Measurements from ENCODE around the gene PRICKLE2.
A peak's percentile ranks its signal among the peaks of the same experiment; 100 is the strongest.

Gene PRICKLE2

DNA sequence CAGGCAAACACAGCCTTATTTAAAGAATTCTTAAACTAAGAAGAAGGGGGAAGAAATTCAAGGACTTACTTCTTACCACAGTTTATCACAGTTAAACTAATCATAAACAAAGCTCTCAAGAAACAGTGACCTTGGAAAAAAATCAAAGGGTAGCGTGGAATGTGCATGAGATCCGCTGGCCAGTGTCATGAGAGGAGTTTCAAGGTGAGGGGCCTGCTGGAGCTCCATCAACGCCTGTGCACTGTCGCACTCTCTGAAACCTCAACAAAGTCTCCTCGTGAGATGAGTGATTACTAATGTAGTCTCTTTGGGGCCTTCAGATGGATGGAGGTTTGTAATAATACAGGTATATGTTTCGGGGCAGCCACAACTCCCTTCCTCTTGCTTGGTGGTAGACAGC lies 28.4 kb upstream of the PRICKLE2 start:
- no peak for DNase-seq

DNA sequence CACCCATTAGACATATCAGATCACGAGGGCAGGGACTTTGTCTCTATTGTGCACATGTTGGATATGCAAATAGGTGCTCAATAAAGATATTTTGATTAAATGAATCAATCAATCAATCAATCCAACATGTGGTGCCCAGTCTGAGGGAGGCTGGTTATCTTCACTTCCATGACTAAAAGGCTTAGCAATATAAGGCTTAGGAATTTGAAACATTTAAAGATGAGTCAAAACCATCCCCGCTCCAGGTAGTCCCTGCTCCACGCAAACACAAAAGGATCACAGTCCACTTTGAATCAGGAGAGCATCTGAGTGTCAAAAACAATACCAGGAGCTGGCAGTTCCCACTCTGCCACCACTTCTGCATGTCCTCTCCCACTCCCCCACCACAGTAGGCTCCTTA lies 25.8 kb upstream of the PRICKLE2 start:
- no peak for DNase-seq

DNA sequence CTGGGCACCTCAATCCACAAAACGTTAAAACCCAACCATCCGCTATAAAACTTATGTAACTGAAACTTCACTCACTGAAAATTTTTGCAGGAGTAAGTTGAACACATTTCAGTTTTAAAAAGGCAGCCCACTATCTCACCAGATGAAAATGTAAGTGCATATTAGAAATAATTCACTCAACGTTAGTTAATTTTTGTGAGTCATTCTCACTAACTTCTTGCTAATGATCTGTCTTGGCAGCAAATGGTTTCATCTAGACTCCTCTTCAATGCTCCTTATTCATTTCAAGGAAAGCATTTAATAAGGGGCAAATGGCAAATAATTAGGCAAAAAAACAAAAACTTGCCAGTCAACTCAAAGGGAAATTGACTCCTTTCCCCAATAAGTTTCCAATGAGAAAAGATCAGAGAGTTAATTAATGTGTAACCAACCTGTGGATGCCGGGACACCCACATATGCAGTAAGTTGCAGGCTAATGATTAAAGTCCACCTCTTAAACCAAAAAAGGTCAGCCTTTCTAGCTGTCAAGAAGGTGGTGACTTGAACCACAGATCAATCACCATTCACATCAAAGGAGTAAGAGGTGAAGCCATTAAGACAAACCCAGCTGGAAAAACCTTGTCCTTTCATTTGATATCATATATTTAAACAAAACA lies 22.9 kb upstream of the PRICKLE2 start:
- no peak for DNase-seq

DNA sequence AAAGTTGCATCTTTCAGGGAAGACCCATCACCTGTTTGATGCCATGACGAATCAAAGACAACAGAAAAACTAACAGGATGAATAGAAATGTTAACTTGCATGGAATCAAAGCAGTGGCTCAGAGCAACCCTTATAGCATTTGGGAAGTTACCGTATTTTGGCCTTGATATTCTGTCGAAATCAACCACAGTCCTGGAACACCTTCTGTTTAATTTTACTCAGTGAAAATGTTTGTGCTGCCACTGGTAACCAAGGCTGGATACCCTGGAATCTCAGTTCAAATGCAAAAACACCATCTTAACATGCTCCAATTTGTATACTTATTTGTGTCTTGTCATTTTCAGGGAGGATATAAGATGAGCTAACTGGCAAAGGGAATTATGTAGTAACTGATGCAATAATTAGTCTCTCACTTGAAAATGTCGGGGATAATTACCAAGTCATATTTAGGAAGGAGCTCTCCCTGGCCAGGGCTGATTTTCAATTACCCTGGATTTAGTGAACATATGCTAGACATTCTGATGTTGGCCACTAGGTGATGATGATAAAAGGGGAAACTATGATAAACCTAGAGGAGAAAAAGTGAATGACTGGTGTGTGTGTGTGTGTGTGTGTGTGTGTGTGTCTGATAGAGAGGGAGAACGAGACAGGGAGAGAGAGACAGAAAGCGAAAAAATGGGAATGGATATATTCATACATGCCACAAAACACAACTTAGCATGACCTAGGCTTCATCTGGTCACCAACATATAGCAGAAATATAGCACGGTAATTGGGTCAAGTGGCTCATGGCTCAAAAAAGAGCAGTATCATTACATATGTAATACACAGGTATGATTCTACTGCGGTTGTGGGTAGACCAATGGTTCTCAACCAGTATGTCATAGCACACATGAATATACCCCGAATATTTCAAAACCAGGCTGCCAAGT lies 19.0 kb upstream of the PRICKLE2 start:
- peak; percentile 29 for DNase-seq

DNA sequence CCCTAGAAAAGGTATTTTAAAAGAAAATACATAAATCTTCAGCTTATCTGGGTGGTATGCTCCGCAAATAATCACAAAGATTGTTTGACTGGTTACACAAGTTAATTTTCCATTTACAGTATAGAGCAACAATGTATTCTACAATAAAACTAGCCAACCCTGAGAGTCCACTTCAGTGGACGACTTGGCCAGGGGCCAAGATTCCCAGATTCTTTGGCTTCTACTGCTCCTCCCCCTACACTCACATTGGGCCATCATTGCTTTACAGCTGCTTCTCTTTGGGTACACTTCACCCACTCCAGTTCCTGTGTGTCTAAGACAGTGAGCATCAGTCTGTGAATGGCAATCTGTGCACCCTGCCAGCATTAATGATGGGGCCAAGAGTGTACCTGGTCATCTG lies 17.2 kb upstream of the PRICKLE2 start:
- peak; percentile 32 for DNase-seq

DNA sequence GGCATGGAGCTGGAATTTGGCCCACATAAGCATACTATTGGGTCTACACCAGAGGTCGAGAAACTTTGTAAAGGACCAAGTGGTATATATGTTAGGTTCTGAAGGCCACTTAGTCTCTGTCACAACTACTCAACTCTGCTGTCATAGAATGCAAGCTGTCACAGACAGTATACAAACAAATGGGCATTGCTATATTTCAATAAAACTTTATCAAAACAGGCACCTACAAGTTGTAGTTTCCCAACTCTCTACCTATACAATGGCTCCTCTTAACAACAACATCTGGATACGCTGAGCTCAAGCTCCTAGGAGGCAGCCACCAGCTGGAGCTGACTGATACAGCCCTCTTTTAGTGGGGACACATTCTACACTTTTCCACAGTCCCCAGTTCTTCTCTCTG lies 15.7 kb upstream of the PRICKLE2 start:
- no peak for DNase-seq

DNA sequence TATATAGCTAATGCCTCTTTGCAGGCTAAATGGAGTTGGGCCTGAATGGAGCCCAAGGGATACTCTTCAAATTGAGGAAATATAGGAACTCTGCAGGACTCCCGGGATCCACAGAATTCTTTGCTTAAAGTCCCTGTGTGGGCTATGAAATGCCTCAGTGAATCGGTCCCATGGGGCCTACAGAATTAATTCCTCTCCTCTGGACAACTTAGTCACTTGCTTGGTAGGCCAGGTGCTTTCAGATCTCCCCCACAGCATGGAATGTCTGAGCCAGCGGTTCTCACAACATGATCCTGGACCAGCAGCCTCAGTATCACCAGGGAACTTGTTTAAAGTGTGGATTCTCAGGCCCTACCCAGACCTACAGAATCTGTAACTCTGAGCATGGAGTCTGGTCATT lies 15.1 kb upstream of the PRICKLE2 start:
- peak; percentile 67 for DNase-seq

DNA sequence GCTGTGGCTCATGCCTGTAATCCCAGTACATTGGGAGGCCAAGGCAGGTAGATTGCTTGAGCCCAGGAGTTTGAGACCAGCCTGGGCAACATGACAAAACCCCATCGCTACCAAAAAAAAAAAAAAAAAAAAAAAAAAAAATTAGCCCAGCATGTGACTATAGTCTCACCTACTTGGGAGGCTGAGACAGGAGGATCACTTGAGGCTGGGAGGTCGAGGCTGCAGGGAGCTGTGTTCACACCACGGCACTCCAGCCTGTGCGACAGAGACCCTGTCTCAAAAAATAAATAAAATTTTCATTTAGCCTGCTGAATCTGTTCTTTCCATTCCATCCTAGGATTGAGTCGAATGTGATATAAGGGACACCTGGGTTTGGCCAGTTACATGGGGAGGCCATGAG lies 14.6 kb upstream of the PRICKLE2 start:
- DNase-seq: no peak

DNA sequence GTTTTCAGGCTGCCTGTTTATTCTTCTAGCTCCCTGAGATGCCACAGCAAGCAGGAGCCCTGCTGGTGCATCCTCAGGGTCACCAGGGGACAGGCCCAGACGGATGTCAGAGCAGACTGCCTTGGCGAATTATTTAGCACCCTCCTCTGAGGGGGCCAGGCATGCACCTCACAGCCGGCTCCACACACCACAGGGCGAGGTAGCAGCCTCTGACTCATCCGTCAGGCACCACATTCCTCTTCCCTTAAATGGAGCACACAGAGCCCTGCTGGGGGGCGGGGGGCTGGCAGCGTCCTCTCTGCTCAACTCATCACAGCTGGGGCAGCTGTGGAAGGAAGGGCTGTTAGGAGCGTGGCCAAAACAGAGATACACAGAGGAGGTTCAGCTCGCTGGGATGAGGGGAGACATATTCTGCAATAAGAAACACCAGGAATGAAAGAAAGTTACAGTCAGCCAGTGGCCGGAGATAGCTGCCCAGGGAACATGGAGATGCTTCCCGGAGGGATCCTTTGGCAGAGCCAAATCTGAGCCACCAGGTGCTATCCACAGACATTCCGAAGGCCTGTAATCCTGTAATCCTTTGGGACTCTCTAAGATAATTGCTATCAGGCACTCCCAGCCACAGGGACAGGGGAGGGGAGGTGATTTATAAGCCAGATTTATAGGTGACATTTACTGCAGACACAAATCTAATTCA lies 13.9 kb upstream of the PRICKLE2 start:
- peak; percentile 99 for DNase-seq

DNA sequence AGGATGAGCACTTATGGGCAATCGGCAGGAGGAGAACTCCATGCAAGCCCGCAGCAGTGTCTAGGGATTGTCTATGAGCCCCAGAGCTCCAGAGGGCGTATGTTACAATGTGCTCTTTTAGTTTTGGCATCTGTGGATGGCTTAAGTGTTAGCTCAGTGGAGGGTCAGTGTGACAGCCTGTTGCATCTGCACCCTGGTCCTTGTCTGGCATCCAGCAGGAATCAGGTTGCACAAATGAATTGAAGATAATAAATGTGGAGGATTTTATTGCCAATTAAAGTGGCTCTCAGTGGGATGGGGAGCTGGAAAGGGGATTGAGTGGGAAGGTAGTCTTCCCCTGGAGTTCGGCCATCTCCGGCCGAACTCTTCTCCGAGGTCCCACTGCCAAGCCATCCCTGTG lies 11.8 kb upstream of the PRICKLE2 start:
- DNase-seq: no peak

DNA sequence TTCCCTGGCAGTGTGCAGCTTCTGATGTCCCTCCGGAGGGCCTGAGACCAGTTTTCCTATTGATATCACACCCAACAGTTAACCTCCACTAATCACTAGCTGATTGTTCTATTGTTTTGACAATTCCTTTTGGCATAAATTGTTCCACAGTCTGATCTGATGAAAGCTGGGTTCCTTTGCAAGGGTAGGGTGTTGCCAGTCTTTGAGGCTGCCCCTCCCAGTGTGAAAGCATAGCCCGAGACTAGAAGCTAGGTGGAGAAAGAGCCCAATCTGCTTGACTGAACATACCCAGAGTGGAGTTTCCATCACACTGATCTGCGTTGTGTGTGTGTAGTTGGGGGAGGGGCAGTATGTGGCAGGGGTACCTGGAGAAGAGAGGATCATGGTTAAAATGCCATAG lies 10.3 kb upstream of the PRICKLE2 start:
- DNase-seq: no peak

DNA sequence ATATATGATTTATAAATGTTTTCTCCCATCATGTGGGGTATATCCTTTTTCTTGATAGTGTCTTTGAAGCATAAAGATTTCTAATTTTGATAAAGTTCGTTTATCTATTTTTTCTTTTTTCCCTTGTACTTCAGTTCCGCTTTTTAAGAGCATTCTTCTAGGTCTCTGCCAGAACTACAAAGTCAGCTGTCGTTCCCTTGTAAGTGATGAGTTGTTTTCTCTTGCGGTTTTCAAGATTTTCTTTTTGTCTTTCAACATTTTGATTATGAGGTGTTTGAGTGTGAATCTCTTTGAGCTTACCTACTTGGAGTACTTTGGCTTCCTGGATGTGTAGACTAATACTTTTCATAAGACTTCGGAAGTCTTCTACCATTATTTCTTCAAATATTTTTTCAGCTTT lies 9.3 kb upstream of the PRICKLE2 start:
- DNase-seq: no peak

DNA sequence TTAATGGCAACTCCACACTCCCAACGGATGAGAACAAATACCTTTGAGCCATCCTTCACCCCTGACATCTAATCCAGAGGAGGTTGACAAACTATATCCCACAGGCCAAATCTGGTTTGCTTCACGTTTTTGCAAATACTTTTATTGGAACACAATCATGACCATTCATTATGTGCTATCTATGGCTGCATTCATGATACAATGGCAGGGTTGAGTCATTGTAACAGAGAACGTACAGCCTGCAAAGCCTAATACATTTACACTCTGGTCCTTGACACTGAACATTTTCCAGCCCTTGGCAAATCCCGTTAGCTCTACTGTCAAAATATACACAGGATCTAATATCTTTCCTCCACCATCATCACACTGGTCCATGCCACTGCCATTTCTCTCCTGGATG lies 7.6 kb upstream of the PRICKLE2 start:
- DNase-seq: no peak

DNA sequence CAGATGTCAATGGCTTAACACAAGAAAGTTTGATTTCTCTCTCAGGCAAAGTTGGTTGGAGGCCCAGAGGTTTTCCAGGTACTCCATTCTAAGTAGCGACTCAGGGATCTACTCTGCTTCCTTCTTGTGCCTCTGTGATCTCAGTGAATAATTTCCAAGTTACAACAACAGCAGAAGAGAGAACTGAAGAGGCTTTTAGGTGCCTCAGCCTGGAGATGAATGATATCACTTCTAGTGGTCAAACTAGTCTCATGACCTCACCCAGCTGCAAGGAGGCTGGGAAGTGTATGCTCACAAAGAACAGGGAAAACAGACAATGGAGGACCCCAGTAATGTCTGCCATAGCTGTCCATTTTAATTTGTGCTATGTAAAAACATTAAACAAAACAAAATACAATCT lies 4.6 kb upstream of the PRICKLE2 start:
- peak; percentile 34 for DNase-seq

DNA sequence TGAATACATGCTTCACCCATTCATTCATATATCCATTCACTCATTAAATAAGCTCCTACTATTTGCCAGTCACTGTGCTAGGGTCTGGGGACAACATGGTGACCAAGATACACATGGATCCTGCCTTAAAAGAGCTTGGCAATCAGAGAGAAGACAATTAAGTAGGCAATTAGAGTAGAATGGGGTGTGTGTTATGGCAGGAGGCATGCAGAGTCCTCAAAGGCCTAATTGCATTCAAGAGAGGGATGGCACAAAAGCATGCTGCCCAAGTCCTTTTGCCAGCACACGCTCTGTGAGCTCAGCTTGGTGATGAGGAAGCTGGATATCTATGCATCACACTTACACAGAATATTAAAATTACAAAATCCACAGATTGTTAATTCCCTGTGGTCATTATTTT lies 2.8 kb upstream of the PRICKLE2 start:
- DNase-seq: no peak

DNA sequence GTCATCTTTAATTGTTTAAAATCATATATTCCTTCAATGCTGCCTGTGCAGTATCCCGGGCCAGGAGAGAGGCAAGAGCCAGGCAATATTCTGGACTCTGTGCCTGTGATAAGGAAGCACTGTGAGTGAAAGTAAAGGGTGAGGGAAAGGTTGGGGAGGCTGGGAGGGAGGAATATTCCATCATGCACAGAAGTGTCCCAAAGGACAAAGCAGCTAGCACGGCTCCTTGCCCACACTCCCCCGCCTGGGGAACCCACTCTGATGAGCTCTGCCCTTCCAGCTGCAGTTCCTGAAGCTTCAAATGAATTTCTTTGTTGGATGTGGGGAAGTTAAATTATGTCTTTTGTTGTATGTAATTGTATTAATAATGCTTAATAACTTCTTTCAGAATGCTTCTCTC lies 1.5 kb upstream of the PRICKLE2 start:
- DNase-seq: no peak

DNA sequence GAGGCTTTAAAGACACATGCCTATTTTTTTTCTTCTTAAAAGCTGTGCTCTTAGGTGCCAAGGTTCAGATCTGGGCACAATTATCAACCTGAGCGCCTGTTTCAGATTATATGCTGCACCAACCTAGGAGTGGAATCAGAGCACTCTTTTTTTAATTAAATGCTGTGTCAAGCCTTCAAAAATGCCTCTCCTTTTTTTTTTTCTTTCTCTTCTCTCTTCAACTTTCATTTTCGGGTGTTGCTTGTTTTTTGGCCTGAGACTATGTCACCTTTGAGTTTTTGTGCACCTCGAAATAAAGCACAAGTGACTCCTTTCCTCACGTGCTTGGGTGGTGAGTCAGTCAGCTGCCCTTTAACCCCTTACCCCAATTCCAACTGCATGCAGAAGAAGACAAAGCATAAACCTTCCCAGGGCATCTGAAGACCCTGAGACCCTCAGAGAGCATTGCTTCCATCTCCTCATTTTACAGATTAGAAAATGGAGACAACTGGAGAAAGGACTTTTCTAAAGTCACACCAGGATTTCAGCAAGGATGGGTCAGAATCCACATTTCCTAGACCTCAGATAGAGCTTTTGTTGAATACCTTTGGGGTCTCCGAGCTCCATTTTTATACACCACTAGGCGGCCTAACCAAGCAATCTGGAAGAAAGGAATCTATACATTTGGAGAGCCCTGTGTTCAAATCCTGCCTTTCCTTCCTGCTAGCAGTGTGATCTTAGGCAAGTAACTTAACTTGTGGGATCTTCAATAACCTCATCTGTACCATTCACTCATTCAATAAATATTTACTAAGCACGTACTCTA lies 631 bp upstream of the PRICKLE2 start:
- DNase-seq: peak; percentile 4

DNA sequence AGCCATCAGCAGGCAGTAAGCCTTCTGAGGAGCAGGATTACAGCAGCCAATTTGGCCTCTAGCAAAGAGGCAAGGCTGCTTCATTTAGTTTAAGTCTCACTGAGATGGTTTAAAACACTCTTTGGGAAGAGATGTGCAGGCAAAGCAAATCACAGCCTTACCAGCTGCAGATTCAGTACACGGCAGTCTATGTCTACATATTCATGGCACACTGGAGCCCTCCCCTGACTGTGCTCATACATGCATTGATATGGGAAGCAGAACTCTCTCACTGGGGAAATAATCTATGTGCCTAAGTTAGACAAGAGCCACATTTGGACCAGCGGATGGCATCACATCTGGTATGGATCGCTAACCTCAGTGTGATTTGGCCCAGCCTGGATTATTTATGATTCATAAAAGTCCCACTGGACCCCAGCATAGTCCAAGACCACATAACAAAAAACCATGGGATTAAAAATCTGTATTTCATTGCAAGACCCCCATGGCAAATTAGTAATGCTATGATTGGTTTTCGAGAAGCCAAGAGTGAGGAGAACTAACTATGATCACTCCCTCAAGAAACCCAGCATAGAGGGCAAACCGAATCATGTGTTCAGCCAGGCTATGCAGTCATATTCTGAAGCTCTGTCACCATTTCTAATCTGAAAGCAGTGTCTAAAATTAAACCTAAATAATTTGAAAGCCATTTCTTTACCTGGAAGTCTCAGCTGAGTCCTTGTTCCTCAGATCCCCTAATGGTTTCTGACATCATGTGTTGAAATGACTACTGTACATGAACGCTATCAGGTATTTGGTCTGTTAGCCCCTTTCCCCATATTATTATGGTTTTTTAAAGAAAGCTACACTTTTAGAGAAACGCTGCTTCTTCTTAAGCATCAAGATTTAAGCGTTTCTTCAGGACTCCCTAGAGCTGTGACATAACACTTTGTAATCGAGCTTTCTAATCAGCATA lies 1.2 kb downstream of the PRICKLE2 start:
- peak; percentile 60 for DNase-seq

DNA sequence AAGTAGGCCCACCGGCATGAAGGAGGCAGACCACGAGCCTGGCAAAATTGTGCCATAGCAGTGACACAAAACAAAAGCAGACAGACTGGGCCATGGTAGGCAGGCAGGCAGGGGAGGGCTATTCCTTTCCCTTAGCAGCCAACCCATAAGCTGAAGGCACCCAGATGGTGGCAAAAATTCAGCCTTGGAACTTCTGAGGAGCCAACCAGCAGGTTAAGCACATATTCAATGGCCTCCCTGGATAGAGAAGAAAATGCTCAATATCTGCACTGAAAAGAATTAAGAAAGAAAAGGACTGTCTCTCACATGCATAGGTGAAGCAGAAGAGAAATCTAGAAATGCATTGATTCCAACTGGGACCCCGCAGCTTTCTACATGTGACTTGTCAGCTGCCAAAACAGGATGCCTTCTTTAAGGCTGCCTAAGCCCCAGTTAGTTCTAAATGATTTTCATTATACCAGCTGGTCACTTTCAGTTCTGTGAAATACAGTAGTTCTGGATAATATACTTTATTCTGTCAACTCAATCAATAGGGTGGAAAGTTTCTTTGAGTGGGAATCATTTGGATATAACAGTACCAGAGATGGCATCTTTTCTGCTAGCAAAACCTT lies 2.7 kb downstream of the PRICKLE2 start:
- DNase-seq: no peak

DNA sequence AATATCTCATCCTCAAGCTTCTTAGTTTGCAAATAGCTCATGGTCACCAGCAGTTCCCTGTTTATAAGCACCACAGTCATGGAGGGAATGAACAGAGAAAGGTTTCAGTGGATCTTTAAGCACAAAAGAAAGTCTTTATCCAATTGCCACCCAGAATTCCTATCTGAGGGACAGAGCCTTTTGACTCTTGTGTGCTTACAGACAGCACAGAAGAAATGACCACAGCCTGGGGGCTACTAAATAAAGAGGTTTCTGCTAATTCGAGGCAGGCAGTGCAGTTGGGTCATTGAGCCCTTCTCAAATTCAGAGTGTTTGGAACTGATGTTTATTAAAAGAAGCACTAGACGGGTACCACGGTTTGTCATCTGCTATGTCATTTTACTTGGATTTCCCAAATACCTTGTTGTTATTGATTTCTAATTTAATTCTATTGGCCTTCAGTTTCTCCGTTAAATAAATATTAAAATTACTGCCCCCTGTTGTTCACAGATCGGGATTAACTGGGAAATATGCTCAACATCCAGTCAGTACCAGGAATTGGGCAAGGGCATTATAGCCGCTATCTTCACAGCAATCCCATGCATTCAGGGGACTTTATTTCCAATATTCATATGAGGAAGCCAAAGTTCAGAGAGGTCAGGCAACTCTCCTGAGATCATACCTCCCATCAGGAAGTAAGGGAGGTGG lies 3.6 kb downstream of the PRICKLE2 start:
- no peak for DNase-seq

All from fibroblast of skin of back (primary cell).